Measurements from ENCODE around the gene OR1J4.

DNA sequence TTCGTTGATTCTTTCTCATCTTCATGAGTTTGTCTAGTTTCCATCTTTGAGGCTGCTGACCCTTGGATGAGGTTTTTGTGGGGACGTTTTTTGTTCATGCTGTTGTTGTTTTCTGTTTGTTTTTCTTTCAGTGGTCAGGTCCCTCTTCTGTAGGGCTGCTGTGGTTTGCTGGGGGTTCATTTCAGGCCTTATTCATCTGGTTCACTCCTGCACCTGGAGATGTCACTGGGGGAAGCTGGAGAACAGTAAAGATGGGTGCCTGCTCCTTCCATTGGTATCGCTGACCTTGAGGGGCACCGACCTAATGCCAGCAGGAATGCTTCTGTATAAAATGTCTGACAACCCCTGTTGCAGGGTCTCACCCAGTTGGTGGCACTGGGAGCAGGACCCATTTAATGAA, 42.5 kb downstream of the OR1J4 start:
- TF ChIP-seq NFRKB (IDR thresholded peaks at IDR 0.05), result no peak
- no peak for TF ChIP-seq SP1 (IDR thresholded peaks at IDR 0.05)
- TF ChIP-seq PKNOX1 (IDR thresholded peaks at IDR 0.05), result no peak
- no peak for TF ChIP-seq SUZ12 (IDR thresholded peaks at IDR 0.05)
- TF ChIP-seq ZNF384 (IDR thresholded peaks at IDR 0.05), result no peak
- TF ChIP-seq FOXA1 (IDR thresholded peaks at IDR 0.05), result no peak
- no peak for TF ChIP-seq LEF1 (IDR thresholded peaks at IDR 0.05; ENCODE audit: borderline replicate concordance)
- TF ChIP-seq HDGF (IDR thresholded peaks at IDR 0.05; ENCODE audit: borderline replicate concordance), result no peak
- TF ChIP-seq ELF4 (IDR thresholded peaks at IDR 0.05), result no peak
- no peak for TF ChIP-seq BHLHE40 (IDR thresholded peaks at IDR 0.05; ENCODE audit: borderline replicate concordance)
- TF ChIP-seq TARDBP (IDR thresholded peaks at IDR 0.05), result no peak
- no peak for TF ChIP-seq FOXK2 (IDR thresholded peaks at IDR 0.05)
- TF ChIP-seq ARNT (IDR thresholded peaks at IDR 0.05), result no peak
